ENCODE measurements around the gene ABCA13.

Gene ABCA13

DNA sequence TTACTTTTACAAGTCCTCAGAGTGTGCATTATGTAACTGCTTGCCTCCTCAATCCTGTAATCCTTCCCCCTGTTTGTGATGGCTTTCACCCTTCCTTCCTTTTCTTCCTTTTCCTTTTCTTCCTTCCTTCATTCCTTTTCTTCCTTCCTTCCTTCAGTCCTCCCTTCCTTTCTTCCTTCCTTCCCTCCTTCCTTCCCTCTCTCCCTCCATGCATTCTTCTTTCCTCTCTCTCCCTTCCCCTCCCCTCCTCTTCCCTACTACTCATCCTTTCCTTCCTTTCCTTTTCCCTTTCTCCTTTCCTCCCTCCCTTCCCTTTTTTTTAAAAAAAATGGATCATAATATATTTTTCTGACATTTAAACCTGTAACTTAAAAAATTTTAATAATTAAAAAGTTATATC lies 22.2 kb upstream of the ABCA13 start:
- TF ChIP-seq, protein P1, sequence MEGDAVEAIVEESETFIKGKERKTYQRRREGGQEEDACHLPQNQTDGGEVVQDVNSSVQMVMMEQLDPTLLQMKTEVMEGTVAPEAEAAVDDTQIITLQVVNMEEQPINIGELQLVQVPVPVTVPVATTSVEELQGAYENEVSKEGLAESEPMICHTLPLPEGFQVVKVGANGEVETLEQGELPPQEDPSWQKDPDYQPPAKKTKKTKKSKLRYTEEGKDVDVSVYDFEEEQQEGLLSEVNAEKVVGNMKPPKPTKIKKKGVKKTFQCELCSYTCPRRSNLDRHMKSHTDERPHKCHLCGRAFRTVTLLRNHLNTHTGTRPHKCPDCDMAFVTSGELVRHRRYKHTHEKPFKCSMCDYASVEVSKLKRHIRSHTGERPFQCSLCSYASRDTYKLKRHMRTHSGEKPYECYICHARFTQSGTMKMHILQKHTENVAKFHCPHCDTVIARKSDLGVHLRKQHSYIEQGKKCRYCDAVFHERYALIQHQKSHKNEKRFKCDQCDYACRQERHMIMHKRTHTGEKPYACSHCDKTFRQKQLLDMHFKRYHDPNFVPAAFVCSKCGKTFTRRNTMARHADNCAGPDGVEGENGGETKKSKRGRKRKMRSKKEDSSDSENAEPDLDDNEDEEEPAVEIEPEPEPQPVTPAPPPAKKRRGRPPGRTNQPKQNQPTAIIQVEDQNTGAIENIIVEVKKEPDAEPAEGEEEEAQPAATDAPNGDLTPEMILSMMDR (IDR thresholded peaks at IDR 0.05; ENCODE audit: low read depth, low read length) = no peak
- TF ChIP-seq POLR2A (IDR thresholded peaks at IDR 0.05; ENCODE audit: extremely low read depth, insufficient read length) = no peak
- TF ChIP-seq, protein P2, sequence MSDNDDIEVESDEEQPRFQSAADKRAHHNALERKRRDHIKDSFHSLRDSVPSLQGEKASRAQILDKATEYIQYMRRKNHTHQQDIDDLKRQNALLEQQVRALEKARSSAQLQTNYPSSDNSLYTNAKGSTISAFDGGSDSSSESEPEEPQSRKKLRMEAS (IDR thresholded peaks at IDR 0.05; ENCODE audit: low read depth, low read length) = no peak
- no peak for TF ChIP-seq MYC (IDR thresholded peaks at IDR 0.05; ENCODE audit: low read depth, low read length)
- no peak for DNase-seq (ENCODE audit: low read depth)
- no peak overlapping the region for H3K4me3 ChIP-seq (ENCODE audit: low read depth, low read length)

DNA sequence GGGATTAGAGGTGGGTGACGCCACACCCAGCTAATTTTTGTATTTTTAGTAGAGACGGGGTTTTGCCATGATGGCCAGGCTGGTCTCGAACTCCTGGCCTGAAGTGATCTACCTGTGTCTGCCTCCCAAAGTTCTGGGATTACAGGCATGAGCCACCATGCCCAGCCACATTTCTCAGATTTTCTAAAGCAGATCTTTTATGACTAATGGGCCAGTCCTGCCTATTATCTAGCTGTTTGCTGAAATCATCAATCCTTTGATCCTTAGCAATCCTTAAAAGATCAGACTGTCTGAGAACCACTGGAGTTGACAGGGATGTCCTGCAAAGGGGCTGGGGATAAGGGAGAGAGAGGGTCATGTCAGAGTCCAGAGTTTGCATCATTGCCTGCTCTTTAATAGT lies 21.2 kb upstream of the ABCA13 start:
- TF ChIP-seq, protein P2 (IDR thresholded peaks at IDR 0.05; ENCODE audit: low read depth, low read length) = no peak
- TF ChIP-seq, protein P1 (IDR thresholded peaks at IDR 0.05; ENCODE audit: low read depth, low read length) = no peak
- TF ChIP-seq MYC (IDR thresholded peaks at IDR 0.05; ENCODE audit: low read depth, low read length) (no peak), POLR2A (IDR thresholded peaks at IDR 0.05; ENCODE audit: extremely low read depth, insufficient read length) (no peak)
- no peak for DNase-seq (ENCODE audit: low read depth)
- H3K4me3 ChIP-seq (ENCODE audit: low read depth, low read length) = no peak overlapping the region

DNA sequence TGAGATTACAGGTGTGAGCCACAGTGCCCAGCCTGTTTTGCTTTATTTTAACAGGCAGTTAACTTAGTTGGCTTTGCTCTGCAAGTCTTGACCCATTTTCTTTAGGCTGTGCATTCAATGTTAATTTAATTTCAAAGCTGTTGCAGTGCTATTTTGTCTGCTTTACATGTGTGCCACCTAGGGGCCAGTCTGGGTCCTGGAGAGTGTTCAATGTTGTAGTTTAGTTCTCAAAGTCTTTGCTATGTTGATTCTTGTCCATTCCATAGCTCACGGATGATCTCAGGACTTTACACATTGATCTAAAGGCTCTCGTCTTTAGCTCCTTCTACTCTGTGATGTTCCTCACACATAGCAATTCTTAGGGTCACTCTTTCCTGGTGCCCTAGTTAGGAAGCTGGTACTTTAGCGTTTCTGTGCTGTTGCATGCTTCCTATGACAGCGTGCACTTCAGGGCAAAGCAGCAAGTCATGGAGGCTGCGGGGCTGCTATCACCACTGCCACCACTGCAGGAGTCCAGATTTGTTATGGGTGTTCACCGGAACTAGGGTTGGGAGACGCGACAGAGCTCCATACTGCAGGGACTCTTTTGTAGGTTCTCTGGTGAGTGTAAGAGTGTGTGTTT lies 16.4 kb upstream of the ABCA13 start:
- no peak for TF ChIP-seq MYC (IDR thresholded peaks at IDR 0.05; ENCODE audit: low read depth, low read length)
- TF ChIP-seq, protein P1 (IDR thresholded peaks at IDR 0.05; ENCODE audit: low read depth, low read length) = peak; percentile 79
- peak; percentile 63 for DNase-seq (ENCODE audit: low read depth)
- H3K4me3 ChIP-seq (ENCODE audit: low read depth, low read length) = no peak overlapping the region

DNA sequence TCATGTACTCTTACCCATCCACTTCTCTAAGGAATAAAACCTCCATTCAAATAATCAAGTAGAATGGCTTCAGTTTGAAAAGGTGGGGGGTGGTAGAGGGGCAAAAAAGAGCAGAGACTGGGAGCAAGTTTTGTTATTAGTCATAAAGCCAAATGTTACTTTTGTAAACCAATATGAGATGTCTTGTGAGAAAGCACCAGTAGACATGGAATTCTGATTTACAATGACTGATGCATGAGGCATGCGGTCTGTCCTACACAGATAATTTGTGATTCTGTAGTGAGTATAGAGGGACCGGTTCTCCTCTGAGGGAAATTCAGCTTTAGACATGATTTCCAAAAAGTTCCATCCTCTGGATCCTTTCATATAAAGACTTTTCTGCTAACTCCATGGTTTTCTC lies 12.9 kb upstream of the ABCA13 start:
- TF ChIP-seq POLR2A (IDR thresholded peaks at IDR 0.05; ENCODE audit: extremely low read depth, insufficient read length) = no peak
- no peak for TF ChIP-seq MYC (IDR thresholded peaks at IDR 0.05; ENCODE audit: low read depth, low read length)
- TF ChIP-seq, protein P2 (IDR thresholded peaks at IDR 0.05; ENCODE audit: low read depth, low read length) = no peak
- TF ChIP-seq, protein P1 (IDR thresholded peaks at IDR 0.05; ENCODE audit: low read depth, low read length) = no peak
- no peak for DNase-seq (ENCODE audit: low read depth)
- no peak overlapping the region for H3K4me3 ChIP-seq (ENCODE audit: low read depth, low read length)

DNA sequence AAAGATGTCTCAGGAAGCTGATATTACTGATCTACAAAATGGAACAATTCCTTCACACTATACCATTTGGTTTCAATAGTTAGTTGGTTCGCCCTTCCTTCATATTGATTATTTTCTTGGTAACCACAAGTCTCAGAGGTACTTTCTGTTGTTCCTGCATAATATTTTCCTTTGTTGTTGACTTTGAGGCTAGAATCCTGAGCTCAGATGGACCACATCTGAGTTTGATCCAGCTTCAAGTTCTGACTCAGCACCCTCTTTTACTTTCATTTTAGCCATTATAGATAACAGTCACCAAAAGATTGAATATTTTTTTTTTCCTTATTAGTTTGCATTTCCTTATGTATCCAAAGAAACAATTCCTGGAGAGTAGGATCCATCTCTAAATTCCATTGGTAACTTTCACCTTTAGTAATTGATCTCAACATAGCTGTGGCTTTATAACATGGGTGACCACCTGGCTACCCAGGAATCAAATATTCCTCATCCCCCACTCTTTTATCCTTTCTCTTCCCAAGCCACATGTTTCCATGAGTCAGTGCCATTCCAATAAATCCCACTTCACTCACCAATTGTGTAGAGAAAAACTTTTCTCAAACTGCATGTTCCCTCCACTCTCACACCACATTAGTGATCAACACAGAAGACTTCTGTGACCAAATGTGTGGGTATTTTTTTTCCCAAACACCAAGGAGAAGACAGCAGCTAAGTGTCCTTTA lies 9.7 kb upstream of the ABCA13 start:
- TF ChIP-seq, protein P1 (IDR thresholded peaks at IDR 0.05; ENCODE audit: low read depth, low read length) = no peak
- no peak for TF ChIP-seq POLR2A (IDR thresholded peaks at IDR 0.05; ENCODE audit: extremely low read depth, insufficient read length)
- DNase-seq (ENCODE audit: low read depth) = no peak
- no peak overlapping the region for H3K4me3 ChIP-seq (ENCODE audit: low read depth, low read length)

DNA sequence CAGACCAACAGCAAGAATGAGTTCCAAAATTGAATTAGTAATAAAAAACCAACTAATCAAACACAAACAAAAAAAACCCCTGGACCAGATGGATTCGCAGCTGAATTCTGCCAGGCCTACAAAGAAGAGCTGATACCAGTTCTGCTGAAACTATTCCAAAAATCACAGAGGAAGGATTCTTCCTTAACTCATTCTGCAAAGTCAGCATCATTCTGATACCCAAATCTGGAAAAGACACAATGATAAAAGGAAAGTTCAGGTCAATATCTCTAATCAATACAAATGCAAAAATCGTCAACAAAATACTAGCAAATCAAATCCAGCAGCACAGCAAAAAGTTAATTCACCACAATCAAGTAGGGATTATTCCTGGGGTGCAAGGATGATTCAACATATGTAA lies 6.1 kb upstream of the ABCA13 start:
- TF ChIP-seq, protein P2 (IDR thresholded peaks at IDR 0.05; ENCODE audit: low read depth, low read length) = no peak
- TF ChIP-seq POLR2A (IDR thresholded peaks at IDR 0.05; ENCODE audit: extremely low read depth, insufficient read length) = no peak
- TF ChIP-seq, protein P1 (IDR thresholded peaks at IDR 0.05; ENCODE audit: low read depth, low read length) = no peak
- TF ChIP-seq MYC (IDR thresholded peaks at IDR 0.05; ENCODE audit: low read depth, low read length) = no peak
- DNase-seq (ENCODE audit: low read depth) = no peak

More for the DNA sequence above, 6.1 kb upstream of the ABCA13 start:
- no peak overlapping the region for H3K4me3 ChIP-seq (ENCODE audit: low read depth, low read length)

Measured in NB4 (cell line).